Hepatocyte (in vitro differentiated cells): ENCODE measurements around the gene DCUN1D5.

ENCODE experiments used
- CTCF ChIP-seq: fragments of 200-600 bp; sonication (generic); IDR thresholded peaks from 2 replicates; pipeline ENCODE4 v1.5.1; 2016; ENCODE audit warnings: antibody characterized with exemption, mild to moderate bottlenecking; ENCODE audit not compliant: poor library complexity
- EZH2 ChIP-seq: fragments of 200-600 bp; sonication (generic); IDR thresholded peaks from 2 replicates; pipeline ENCODE4 v1.6.1; 2016; ENCODE audit warnings: antibody characterized with exemption, mild to moderate bottlenecking, borderline replicate concordance
- EZH2phosphoT487 ChIP-seq: fragments of 200-600 bp; sonication (generic); IDR thresholded peaks from one replicate; pipeline ENCODE4 v1.6.1; 2018; ENCODE audit warnings: antibody characterized with exemption, mild to moderate bottlenecking, low read depth, moderate library complexity; ENCODE audit not compliant: unreplicated experiment, severe bottlenecking

- TF ChIP-seq CTCF (no peak), EZH2 (no peak), EZH2phosphoT487 (no peak)
Measured at GRCh38 chr11:103078710-103079109, 13.2 kb downstream of the DCUN1D5 start.
